ENCODE data around the gene SEMA5B. TPM values are rescaled to one million over a fixed set of nuclear protein-coding genes. Genes with fewer than 3 reads are reported as not detected.
A peak's percentile ranks its signal among the peaks of the same experiment; 100 is the strongest.

SEMA5B gene
- total RNA-seq, 2 experiments from 2014 or later = 0.13 to 2.3 TPM

DNA sequence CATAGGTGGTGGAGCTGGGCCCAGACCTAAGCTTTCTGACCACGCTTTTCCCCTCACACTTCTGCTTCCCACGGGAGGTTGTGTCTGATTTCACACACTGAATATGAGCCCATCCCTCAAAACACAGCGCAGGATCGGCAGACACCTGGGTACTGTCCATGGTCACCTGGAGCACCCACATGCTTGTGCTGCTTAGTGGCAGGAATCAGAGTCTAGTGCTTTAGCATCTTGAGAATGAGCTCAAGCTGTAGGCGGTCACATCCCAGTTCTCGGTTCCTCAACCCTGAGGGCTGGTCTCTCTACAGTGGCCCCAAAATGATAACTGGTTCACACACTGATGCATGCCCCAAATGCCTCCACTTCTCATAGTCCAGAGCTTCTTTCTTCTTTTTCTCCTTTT, 111.0 kb downstream of the SEMA5B start:
- TF ChIP-seq, protein P1, sequence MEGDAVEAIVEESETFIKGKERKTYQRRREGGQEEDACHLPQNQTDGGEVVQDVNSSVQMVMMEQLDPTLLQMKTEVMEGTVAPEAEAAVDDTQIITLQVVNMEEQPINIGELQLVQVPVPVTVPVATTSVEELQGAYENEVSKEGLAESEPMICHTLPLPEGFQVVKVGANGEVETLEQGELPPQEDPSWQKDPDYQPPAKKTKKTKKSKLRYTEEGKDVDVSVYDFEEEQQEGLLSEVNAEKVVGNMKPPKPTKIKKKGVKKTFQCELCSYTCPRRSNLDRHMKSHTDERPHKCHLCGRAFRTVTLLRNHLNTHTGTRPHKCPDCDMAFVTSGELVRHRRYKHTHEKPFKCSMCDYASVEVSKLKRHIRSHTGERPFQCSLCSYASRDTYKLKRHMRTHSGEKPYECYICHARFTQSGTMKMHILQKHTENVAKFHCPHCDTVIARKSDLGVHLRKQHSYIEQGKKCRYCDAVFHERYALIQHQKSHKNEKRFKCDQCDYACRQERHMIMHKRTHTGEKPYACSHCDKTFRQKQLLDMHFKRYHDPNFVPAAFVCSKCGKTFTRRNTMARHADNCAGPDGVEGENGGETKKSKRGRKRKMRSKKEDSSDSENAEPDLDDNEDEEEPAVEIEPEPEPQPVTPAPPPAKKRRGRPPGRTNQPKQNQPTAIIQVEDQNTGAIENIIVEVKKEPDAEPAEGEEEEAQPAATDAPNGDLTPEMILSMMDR (conservative IDR thresholded peaks at IDR 0.05; ENCODE audit: low read length) = no peak
- no peak for TF ChIP-seq EZH2phosphoT487 (IDR thresholded peaks at IDR 0.05; ENCODE audit: borderline replicate concordance, low read depth, low read length)
- CTCF ChIA-PET (ENCODE audit: unreplicated experiment) = no interaction called here
- no peaks in the 10 kb centered on the region for H3K36me3 ChIP-seq (ENCODE audit: insufficient read depth, low read length)
- H3K27ac ChIP-seq (ENCODE audit: low read depth, low read length, poor library complexity, severe bottlenecking) = no peak overlapping the region
- H3K79me2 ChIP-seq (ENCODE audit: insufficient read depth, low read depth, low read length) = no peaks in the 10 kb centered on the region
- no peaks in the 10 kb centered on the region for H4K20me1 ChIP-seq (ENCODE audit: insufficient read depth, low read length)
- intact Hi-C loops (cut with micrococcal nuclease; ENCODE audit: unreplicated experiment) = no loop called here
- peak overlapping the region; percentile 6; the same call in 1 of the 2 replicates for H3K4me2 ChIP-seq (ENCODE audit: low read length)
- POLR2A ChIA-PET = no interaction called here
- no peak overlapping the region for H3K4me3 ChIP-seq (ENCODE audit: low read depth, low read length, poor library complexity, severe bottlenecking)
- peak; percentile 11 for DNase-seq (ENCODE audit: low spot score)
- no peaks in the 10 kb centered on the region for H3K9me3 ChIP-seq (ENCODE audit: low read length)
- no TSS peak for BruUV-seq (replicated peaks)
- no peaks in the 10 kb centered on the region for H3K9me2 ChIP-seq (ENCODE audit: insufficient read depth, low read length)
- H2AFZ ChIP-seq (ENCODE audit: low read length) = no peak overlapping the region
- peaks cover 11% of the 10 kb centered on the region for H3K4me1 ChIP-seq (ENCODE audit: insufficient read depth, low read length, poor library complexity, severe bottlenecking)

DNA sequence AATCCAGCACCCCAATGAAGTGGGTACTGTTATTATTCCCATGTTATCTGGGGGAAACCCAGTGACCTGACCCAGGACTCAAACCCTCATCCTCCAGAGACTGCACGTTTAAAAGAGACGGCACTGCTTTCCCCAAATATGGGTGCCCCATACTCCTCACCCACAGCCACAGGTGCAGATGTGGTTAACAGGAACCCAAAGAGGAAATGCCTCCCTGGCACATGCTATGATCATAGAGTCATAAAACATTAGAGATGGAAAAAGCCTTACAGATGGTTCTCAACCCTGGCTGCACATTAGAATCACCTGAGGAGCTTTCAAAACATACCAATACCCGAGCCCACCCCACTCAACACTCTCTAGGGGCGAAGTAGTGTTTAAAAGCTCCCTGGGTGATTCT, 111.5 kb downstream of the SEMA5B start:
- no peak overlapping the region for H3K27ac ChIP-seq (ENCODE audit: low read depth, low read length, poor library complexity, severe bottlenecking)
- CTCF ChIA-PET (ENCODE audit: unreplicated experiment) = no interaction called here
- BruUV-seq (replicated peaks) = no TSS peak
- H3K4me3 ChIP-seq (ENCODE audit: low read depth, low read length, poor library complexity, severe bottlenecking) = no peak overlapping the region
- DNase-seq (ENCODE audit: low spot score) = peak; percentile 49
- H3K9me3 ChIP-seq (ENCODE audit: low read length) = no peaks in the 10 kb centered on the region
- POLR2A ChIA-PET = no interaction called here
- H3K4me2 ChIP-seq (ENCODE audit: low read length) = peak overlapping the region; percentile 6; the same call in 1 of the 2 replicates
- intact Hi-C loops (cut with micrococcal nuclease; ENCODE audit: unreplicated experiment) = no loop called here
- H3K9me2 ChIP-seq (ENCODE audit: insufficient read depth, low read length) = no peaks in the 10 kb centered on the region
- H4K20me1 ChIP-seq (ENCODE audit: insufficient read depth, low read length) = no peaks in the 10 kb centered on the region
- no peak overlapping the region for H2AFZ ChIP-seq (ENCODE audit: low read length)
- no peaks in the 10 kb centered on the region for H3K36me3 ChIP-seq (ENCODE audit: insufficient read depth, low read length)
- no peaks in the 10 kb centered on the region for H3K79me2 ChIP-seq (ENCODE audit: insufficient read depth, low read depth, low read length)
- TF ChIP-seq EZH2phosphoT487 (IDR thresholded peaks at IDR 0.05; ENCODE audit: borderline replicate concordance, low read depth, low read length) = no peak
- TF ChIP-seq, protein P1 (conservative IDR thresholded peaks at IDR 0.05; ENCODE audit: low read length) = no peak
- peaks cover 11% of the 10 kb centered on the region for H3K4me1 ChIP-seq (ENCODE audit: insufficient read depth, low read length, poor library complexity, severe bottlenecking)

DNA sequence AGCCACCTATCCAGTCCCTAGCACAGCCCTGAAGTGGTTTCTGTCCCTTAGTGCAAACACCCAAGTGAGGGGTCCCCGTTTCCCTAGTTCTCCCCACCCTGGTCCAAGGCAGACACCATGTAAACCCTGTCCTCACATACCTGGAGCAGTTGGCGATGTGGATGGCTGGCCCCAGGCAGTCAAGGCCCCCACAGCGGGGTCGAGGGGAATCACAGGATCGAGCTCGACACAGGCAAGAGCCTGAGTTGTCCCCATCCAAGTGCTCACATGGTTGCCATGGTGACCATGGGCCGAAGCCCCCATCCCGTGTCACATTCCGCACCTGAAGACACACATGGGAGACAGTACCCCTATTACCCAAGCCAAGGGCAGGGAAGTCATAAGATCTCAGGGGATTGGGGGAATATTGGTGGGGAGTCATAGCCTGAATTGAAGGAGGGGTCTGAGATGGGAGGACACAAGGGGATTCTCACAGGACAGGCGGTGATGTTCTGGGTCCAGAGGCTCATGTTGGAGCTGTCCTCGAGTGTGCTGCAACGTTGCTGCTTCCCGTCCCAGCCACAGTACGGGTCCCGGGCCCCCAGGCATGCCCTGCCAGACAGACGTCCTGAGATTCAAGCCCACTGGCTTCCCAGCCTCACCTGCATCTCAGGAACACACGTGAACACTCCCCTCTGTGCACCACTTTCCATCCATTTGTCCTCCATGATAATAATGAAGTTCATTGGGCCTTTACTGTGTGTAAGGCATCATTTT, 112.1 kb downstream of the SEMA5B start:
- Histone ChIP-seq H2AFZ (ENCODE audit: low read length) (no peak overlapping the region), H3K9me3 (ENCODE audit: low read length) (no peaks in the 10 kb centered on the region), H3K4me1 (ENCODE audit: insufficient read depth, low read length, poor library complexity, severe bottlenecking) (peaks cover 11% of the 10 kb centered on the region), H3K36me3 (ENCODE audit: insufficient read depth, low read length) (no peaks in the 10 kb centered on the region), H3K4me2 (ENCODE audit: low read length) (peak overlapping the region; percentile 6; the same call in 1 of the 2 replicates), H3K9me2 (ENCODE audit: insufficient read depth, low read length) (no peaks in the 10 kb centered on the region), H3K4me3 (ENCODE audit: low read depth, low read length, poor library complexity, severe bottlenecking) (no peak overlapping the region), H3K27ac (ENCODE audit: low read depth, low read length, poor library complexity, severe bottlenecking) (no peak overlapping the region), H4K20me1 (ENCODE audit: insufficient read depth, low read length) (no peaks in the 10 kb centered on the region), H3K79me2 (ENCODE audit: insufficient read depth, low read depth, low read length) (no peaks in the 10 kb centered on the region)
- POLR2A ChIA-PET = interaction anchor here (0.7 kb wide), 1 partner anchor 14 kb away, joined by 3 read pairs; no protein-coding TSS in a partner anchor
- no peak for DNase-seq (ENCODE audit: low spot score)
- intact Hi-C loops (cut with micrococcal nuclease; ENCODE audit: unreplicated experiment) = no loop called here
- CTCF ChIA-PET (ENCODE audit: unreplicated experiment) = no interaction called here
- BruUV-seq (replicated peaks) = no TSS peak
- TF ChIP-seq, protein P1 (conservative IDR thresholded peaks at IDR 0.05; ENCODE audit: low read length) = no peak
- TF ChIP-seq EZH2phosphoT487 (IDR thresholded peaks at IDR 0.05; ENCODE audit: borderline replicate concordance, low read depth, low read length) = no peak
